Adrenal gland (tissue), 12 donors: ENCODE data around the gene OTULIN. TPM values are rescaled to one million over a fixed set of nuclear protein-coding genes. Genes with fewer than 3 reads are reported as not detected.

Experiments
- DNase-seq, 7 donors: peaks; one replicate each; pipeline ENCODE4 v3.0.0-alpha.2; 2019 to 2020
- H3K27ac ChIP-seq, 5 donors: fragments of 200-600 bp; sonication (generic) in 4 of 5; 1 replicate in 3 of 5; 2 replicates in 2 of 5; pipeline versions ENCODE4 v1.5.1 to v1.8.0; 2016 to 2020; ENCODE audit warnings: mild to moderate bottlenecking in 1 of 5
- H3K27me3 ChIP-seq: fragments of 200-600 bp; 2 replicates; pipeline ENCODE4 v1.8.0; 2021
- H3K36me3 ChIP-seq, 2 donors: fragments of 200-600 bp; replicated peaks in 1 of 2; 1 replicate in 1 of 2; 2 replicates in 1 of 2; pipeline versions ENCODE4 v1.5.1 to v1.8.0; 2018 to 2022
- H3K4me1 ChIP-seq, 2 donors: fragments of 200-600 bp; replicated peaks in 1 of 2; 1 replicate in 1 of 2; 2 replicates in 1 of 2; pipeline versions ENCODE4 v1.5.1 to v1.8.0; 2018 to 2021
- H3K4me3 ChIP-seq, 4 donors: fragments of 200-600 bp; sonication (generic) in 3 of 4; one replicate each; pipeline ENCODE4 v1.5.1; 2016 to 2018
- H3K9me3 ChIP-seq, 3 donors: fragments of 200-600 bp; sonication (generic) in 1 of 3; replicated peaks in 1 of 3; 1 replicate in 2 of 3; 2 replicates in 1 of 3; pipeline versions ENCODE4 v1.5.1 to v1.8.0; 2016 to 2021
- POLR2A ChIP-seq, 2 donors: fragments of 450-650 bp; IDR thresholded peaks; one replicate each; pipeline ENCODE4 v1.6.1; 2017; ENCODE audit warnings: antibody characterized with exemption in 2 of 2, mild to moderate bottlenecking in 2 of 2, moderate library complexity in 1 of 2
- WGBS, 4 donors: extraction: QIAGEN DNeasy Blood & Tissue Kit in 2 of 4; methylation state at CpG; one replicate each; pipeline versions ENCODE4 v1.1.5 to v1.1.7; 2013 to 2017; 5-methylcytosine and 5-hydroxymethylcytosine counted together
- intact Hi-C, 2 donors: fragments of 100-400 bp; cut with DNase I; formaldehyde crosslinking; loops; one replicate each; pipeline versions ENCODE4 v1.14.1 to v1.15.0; 2022 to 2023
- polyA plus RNA-seq, 3 donors: library from polyadenylated mRNA; stranded (reverse); fragments of 200-250 nt in 2 of 3; fragments of 350-450 nt in 1 of 3; fragmentation: Illumina TruSeq in 1 of 3; extraction: RNeasy Lipid Tissue Mini Kit (QIAGEN cat#74804) in 1 of 3; gene quantifications; one replicate each; pipeline ENCODE4 v1.2.3, GENCODE V29; 2013 to 2014
- total RNA-seq, 9 donors: library from RNA; depleted of rRNA in 4 of 9; stranded (reverse); fragments of >200 nt in 4 of 9; fragments of 120-200 nt in 1 of 9; fragmentation: NEBNext Ultra II Directional in 1 of 9; extraction: Animal tissue kit (Norgen Biotek cat#: 25700) in 1 of 9; gene quantifications; one replicate each; pipeline versions ENCODE4 v1.1.0 to v1.2.4, GENCODE V29; 2013 to 2023
- TF ChIP-seq, protein P1 (sequence below), 6 experiments: fragments of 450-650 bp in 4 of 6; fragments of 200-600 bp in 2 of 6; sonication (generic) in 1 of 6; IDR thresholded peaks; 1 replicate in 5 of 6; 2 replicates in 1 of 6; pipeline versions ENCODE4 v1.5.1 to v1.8.0; 2016 to 2021; ENCODE audit warnings: antibody characterized with exemption in 6 of 6, mild to moderate bottlenecking in 2 of 6, moderate library complexity in 1 of 6
- donor health status: healthy with polysubstance abuse.
- donor health status: Bipolar disorder and iron deficiency.
- donor health status: DM: yes; HTN: yes; CAD: no.
- donor health status: DM: no; HTN: no; CAD: no.
- donor health status: DM: no; HTN: no; CAD: no.
- donor health status: DM: yes; HTN: yes; CAD: no.

Gene OTULIN
- total and polyA plus RNA-seq, 12 donors, result 2.8 to 40.8 (median 20.4) TPM

DNA sequence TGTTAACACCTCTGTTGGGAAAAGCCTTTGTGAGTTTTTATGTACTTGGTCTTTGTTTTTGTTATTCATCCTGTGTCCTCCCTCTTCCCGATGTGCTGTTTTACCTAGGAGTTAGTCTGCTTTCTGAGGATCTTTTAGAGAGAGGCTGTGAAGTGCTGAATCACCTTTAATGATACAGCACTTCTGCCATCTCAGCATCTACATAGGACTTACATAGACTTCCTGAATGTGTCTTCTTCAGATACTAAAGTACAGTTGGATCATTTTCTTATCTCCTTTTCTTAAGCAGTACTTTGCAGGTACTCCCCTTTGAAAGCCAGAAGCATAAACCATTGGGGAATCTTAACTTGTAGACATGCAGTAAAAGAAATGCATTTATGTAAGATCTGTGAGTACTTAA lies 31.5 kb downstream of the OTULIN start:
- 53 to 76% (median 65%) methylated on average over 1 of the region's 1 CpG for WGBS, 4 donors
- intact Hi-C loops, result no loop called here
- no peaks in the 10 kb centered on the region for H3K4me1 ChIP-seq
- H3K9me3 ChIP-seq, result no peaks in the 10 kb centered on the region
- no peaks in the 10 kb centered on the region for H3K27me3 ChIP-seq
- DNase-seq, result no peak
- H3K36me3 ChIP-seq, result peaks cover 0 to 53% of the 10 kb centered on the region in 2 donors
- no peak overlapping the region for H3K27ac ChIP-seq
- TF ChIP-seq, protein P1, sequence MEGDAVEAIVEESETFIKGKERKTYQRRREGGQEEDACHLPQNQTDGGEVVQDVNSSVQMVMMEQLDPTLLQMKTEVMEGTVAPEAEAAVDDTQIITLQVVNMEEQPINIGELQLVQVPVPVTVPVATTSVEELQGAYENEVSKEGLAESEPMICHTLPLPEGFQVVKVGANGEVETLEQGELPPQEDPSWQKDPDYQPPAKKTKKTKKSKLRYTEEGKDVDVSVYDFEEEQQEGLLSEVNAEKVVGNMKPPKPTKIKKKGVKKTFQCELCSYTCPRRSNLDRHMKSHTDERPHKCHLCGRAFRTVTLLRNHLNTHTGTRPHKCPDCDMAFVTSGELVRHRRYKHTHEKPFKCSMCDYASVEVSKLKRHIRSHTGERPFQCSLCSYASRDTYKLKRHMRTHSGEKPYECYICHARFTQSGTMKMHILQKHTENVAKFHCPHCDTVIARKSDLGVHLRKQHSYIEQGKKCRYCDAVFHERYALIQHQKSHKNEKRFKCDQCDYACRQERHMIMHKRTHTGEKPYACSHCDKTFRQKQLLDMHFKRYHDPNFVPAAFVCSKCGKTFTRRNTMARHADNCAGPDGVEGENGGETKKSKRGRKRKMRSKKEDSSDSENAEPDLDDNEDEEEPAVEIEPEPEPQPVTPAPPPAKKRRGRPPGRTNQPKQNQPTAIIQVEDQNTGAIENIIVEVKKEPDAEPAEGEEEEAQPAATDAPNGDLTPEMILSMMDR (IDR thresholded peaks at IDR 0.05), result no peak
- H3K4me3 ChIP-seq, result no peak overlapping the region

DNA sequence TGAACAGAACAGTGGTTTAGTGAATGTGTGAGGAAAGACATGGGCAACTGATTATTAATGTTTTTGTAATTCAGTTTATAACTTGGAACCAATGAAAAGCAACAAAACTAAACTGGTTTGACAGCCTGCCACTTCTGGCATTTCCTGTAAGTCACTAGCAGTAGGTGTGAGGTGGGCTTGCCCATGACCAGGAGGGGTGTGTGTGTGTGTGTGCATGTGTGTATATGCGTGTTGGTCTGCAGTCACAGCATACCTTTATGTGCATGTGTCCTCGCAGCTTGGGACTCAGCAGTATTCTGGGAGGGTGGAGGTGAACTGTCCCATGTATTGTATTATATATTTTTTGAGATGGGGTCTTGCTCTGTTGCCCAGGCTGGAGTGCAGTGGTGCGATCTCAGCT lies 32.3 kb downstream of the OTULIN start:
- no peaks in the 10 kb centered on the region for H3K27me3 ChIP-seq
- no peaks in the 10 kb centered on the region for H3K4me1 ChIP-seq
- no peaks in the 10 kb centered on the region for H3K9me3 ChIP-seq
- DNase-seq, result no peak
- WGBS, 4 donors, result 95 to 100% (median 98%) methylated on average over 3 of the region's 3 CpGs
- H3K4me3 ChIP-seq, result no peak overlapping the region
- intact Hi-C loops, result no loop called here
- H3K36me3 ChIP-seq, result peaks cover 0 to 52% of the 10 kb centered on the region in 2 donors
- TF ChIP-seq, protein P1 (IDR thresholded peaks at IDR 0.05), result no peak
- no peak for TF ChIP-seq POLR2A (IDR thresholded peaks at IDR 0.05)
- H3K27ac ChIP-seq, result no peak overlapping the region

DNA sequence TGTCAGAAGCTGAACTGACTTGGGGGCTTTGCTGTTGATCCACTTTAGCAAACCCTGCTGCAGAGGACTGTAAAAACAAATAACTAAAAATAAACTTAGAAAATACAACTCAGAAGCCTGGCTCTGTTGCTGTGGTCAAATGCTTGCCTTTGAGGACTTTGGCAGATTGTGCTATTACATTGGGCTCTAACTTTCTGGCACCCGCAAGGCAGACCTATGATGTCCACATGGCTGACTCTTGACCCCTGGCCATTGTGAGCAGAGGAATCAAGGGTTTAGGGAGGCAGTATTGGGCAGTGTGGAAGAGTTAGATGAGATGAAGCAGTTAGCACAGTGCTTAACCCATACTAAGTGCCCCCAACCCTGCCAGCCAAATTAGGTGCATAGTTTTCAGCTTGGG lies 34.0 kb downstream of the OTULIN start:
- intact Hi-C loops, result no loop called here
- 73 to 96% (median 89%) methylated on average over 1 of the region's 1 CpG for WGBS, 4 donors
- Histone ChIP-seq H3K4me3 (no peak overlapping the region), H3K27ac (no peak overlapping the region), H3K36me3 (peaks cover 0 to 38% of the 10 kb centered on the region in 2 donors), H3K9me3 (no peaks in the 10 kb centered on the region), H3K4me1 (no peaks in the 10 kb centered on the region), H3K27me3 (no peaks in the 10 kb centered on the region)
- TF ChIP-seq, protein P1 (IDR thresholded peaks at IDR 0.05), result no peak
- TF ChIP-seq POLR2A (IDR thresholded peaks at IDR 0.05), result no peak
- no peak for DNase-seq

DNA sequence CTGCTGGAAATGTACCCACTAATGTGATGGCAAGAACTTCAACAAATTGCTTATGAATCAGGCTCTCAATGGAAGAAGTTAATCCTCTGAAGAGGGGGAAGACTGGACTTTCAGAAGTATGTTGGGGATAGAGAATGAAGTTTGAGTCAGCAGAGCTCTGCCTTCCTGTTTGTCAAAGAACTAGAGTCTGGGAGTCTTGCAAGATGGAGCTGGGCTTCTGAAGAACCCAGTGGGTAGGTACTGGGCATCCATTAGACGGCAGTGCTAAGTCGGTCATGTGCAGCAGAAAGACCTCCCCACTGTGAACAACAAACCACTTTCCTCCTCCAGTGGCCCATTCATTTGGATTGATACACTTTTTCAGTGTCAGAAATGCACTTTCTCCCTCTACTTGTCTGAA lies 34.6 kb downstream of the OTULIN start:
- WGBS, 4 donors, result 98 to 100% (median 99%) methylated on average over 1 to 2 of the region's 2 CpGs
- Histone ChIP-seq H3K27ac (no peak overlapping the region), H3K36me3 (peaks cover 0 to 33% of the 10 kb centered on the region in 2 donors), H3K4me3 (no peak overlapping the region), H3K9me3 (no peaks in the 10 kb centered on the region), H3K4me1 (no peaks in the 10 kb centered on the region), H3K27me3 (no peaks in the 10 kb centered on the region)
- intact Hi-C loops, result no loop called here
- no peak for DNase-seq
- TF ChIP-seq POLR2A (IDR thresholded peaks at IDR 0.05), result no peak
- TF ChIP-seq, protein P1 (IDR thresholded peaks at IDR 0.05), result no peak
